GM18526 (cell line): Measurements from ENCODE around the gene WFDC6.

ENCODE experiments used
- POLR2A ChIP-seq: IDR thresholded peaks from 3 replicates; pipeline ENCODE4 v1.6.1; 2011; ENCODE audit not compliant: insufficient read length; ENCODE audit errors: extremely low read depth

WFDC6 gene

GRCh38 chr20:45497971-45498494, 41.2 kb downstream of the WFDC6 start:
- TF ChIP-seq POLR2A: no peak

DNA sequence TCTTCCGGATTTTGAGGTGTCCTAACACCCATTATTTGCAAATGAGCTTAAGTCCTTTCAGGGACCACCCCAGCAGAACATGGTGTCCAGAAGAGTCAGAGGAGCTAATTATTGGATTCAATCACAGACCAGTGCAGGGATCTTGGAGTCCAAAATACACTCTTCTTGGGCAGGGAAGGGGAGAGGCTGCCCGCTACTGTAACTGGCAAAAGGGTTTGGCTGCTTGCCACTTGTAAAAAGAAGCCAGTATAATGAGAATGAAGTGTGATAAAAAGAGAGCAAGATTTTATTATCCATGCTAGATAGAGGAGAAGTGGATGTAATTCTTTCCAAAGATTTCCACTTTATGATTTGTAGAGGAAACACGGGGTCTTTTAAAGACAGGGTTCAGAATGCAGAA, 43.1 kb downstream of the WFDC6 start:
- no peak for TF ChIP-seq POLR2A

DNA sequence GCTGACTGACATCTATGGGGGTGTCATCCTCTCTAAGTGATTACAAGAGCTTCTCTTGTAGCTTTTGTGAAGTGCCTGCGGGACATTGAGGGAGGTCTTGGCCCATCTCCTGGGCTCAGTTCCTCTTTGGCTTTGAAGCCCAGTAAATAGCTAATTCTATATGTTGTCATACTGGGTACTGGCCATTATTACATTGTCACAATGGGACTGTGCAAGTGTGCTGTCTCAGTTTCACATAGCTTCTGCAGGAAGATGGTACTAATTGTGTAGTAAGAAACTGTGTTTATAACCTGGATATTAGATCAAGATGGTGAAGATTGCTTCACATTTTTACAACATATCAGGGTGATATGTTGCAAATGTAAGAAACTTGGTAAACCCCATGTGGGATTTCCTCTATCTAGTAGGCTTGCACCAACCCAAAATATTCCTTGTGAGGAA, 43.8 kb downstream of the WFDC6 start:
- no peak for TF ChIP-seq POLR2A

GRCh38 chr20:45489083-45489531, 50.2 kb downstream of the WFDC6 start:
- TF ChIP-seq POLR2A: no peak

DNA sequence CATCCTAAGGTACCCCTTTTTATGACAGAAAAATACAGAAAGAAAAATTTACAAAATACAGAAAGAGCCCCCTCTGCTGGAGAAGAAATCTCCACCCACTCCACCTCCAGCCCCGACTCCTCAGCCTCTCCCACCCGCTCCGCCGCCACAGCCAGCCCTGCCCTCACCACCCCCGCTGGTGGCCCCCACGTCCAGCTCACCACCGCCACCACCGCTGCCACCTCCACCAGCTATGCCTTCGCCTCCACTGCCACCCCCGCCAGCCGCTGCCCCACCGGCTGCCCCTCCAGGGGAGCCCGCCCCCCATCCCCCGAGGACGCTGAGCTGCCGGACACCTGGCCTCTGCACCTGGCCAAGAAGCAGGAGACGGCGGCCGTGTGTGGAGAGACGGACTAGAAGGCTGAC, 52.0 kb downstream of the WFDC6 start:
- no peak for TF ChIP-seq POLR2A

- TF ChIP-seq POLR2A: no peak
Observed at GRCh38 chr20:45485388-45485787, 53.9 kb downstream of the WFDC6 start.

DNA sequence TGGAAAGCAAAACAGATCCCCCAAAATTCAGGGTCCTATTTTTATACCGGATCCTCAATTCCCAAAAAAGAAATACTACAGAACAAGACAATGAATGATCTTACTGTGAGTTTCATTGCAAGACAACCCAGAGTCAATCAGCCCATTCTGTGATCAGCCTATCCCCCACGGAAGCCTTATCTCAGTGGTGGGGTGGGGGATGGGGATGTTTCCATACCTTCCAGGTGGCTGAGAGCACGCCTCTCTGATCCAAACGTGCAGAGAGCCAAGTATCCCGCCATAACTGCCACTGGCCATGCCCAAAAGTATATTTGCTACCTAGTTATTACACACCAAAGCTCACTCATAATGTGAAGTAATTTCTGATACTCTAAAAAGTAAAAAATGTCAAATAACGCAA, 54.6 kb downstream of the WFDC6 start:
- no peak for TF ChIP-seq POLR2A
